K562 (cell line): ENCODE results near the gene CDC42BPB. TPM values are rescaled to one million over a fixed set of nuclear protein-coding genes. Genes with fewer than 3 reads are reported as not detected.

ENCODE experiments used
- ATAC-seq: fragments of 200-7000 bp; cut with Tn5 transposase; 3 replicates; pipeline ENCODE4 v1.9.1; 2020; ENCODE audit warnings: moderate library complexity
- BruUV-seq: library from RNA; stranded (reverse); fragments of 400-500 nt; replicated peaks from 2 replicates; lab custom pipeline; 2021; lab: Mats Ljungman, UMichigan
- CTCF ChIA-PET: fragments of 300-600 bp; formaldehyde crosslinking; extraction: SDS; loops from one replicate; lab custom pipeline; 2021; ENCODE audit warnings: low intra/inter-chr PET ratio; lab: Yijun Ruan, JAX
- POLR2A ChIA-PET: fragments of 300-600, 350-650 bp; sonication (Branson Sonifier 250); formaldehyde crosslinking; extraction: SDS; loops from one replicate; lab custom pipeline; 2021; ENCODE audit warnings: antibody characterized with exemption, inconsistent platforms; lab: Yijun Ruan, JAX
- DNase-seq, 4 experiments: peaks; one replicate each; pipeline versions ENCODE4 v3.0.0 to v3.0.0-alpha.2; 2011 to 2018; ENCODE audit warnings: low spot score in 3 of 4, mixed read lengths in 3 of 4; ENCODE audit errors: extremely low read depth in 1 of 4
- FAIRE-seq: peaks from 2 replicates; lab custom pipeline; 2011; peaks lifted over from hg19 to GRCh38; lab: Jason Lieb, UNC
- H2AFZ ChIP-seq: 2 replicates; pipeline ENCODE4 v1.6.0; 2011; ENCODE audit warnings: low read depth, low read length, control low read depth, inconsistent platforms
- H3K27ac ChIP-seq: fragments of 200-600 bp; 3 replicates; pipeline ENCODE4 v1.8.0; 2011; ENCODE audit warnings: low read depth, mild to moderate bottlenecking, control low read depth, inconsistent platforms, low read length, moderate library complexity, mixed read lengths; ENCODE audit errors: extremely low read depth
- H3K27me3 ChIP-seq, 2 experiments: fragments of 300-600 bp in 1 of 2; 2 replicates in 1 of 2; 3 replicates in 1 of 2; pipeline versions ENCODE4 v1.6.0 to v1.8.0; 2011; ENCODE audit warnings: inconsistent platforms in 2 of 2, low read length in 2 of 2, mild to moderate bottlenecking in 1 of 2, mixed read lengths in 1 of 2, moderate library complexity in 1 of 2; ENCODE audit not compliant: control insufficient read depth in 2 of 2, insufficient read depth in 2 of 2
- H3K36me3 ChIP-seq: fragments of 300-600 bp; 3 replicates; pipeline ENCODE4 v1.8.0; 2011; ENCODE audit warnings: mild to moderate bottlenecking, low read length, inconsistent platforms; ENCODE audit not compliant: control insufficient read depth, insufficient read depth
- H3K4me1 ChIP-seq, 2 experiments: fragments of 200-600 bp in 1 of 2; replicated peaks in 1 of 2; 2 replicates in 1 of 2; 3 replicates in 1 of 2; pipeline versions ENCODE4 v1.5.1 to v1.8.0; 2011; ENCODE audit warnings: inconsistent platforms in 2 of 2, low read length in 2 of 2, mild to moderate bottlenecking in 1 of 2, mixed read lengths in 1 of 2, moderate library complexity in 1 of 2; ENCODE audit not compliant: control insufficient read depth in 2 of 2, insufficient read depth in 2 of 2
- H3K4me2 ChIP-seq: 2 replicates; pipeline ENCODE4 v1.6.1; 2011; ENCODE audit warnings: low read length, control low read depth, inconsistent platforms, mixed read lengths; ENCODE audit not compliant: insufficient read depth
- H3K4me3 ChIP-seq: fragments of 200-600 bp; sonication (generic), shearing (Covaris generic); 2 replicates; pipeline ENCODE4 v1.5.1; 2016; ENCODE audit warnings: control low read depth, inconsistent platforms
- H3K79me2 ChIP-seq: fragments of 200-600 bp; 3 replicates; pipeline ENCODE4 v1.8.0; 2011; ENCODE audit warnings: low read length, inconsistent platforms; ENCODE audit not compliant: control insufficient read depth, insufficient read depth
- H3K9ac ChIP-seq, 2 experiments: 2 replicates each; pipeline versions ENCODE4 v1.6.0 to v1.6.1; 2011; ENCODE audit warnings: low read depth in 2 of 2, low read length in 2 of 2, control low read depth in 1 of 2, inconsistent platforms in 1 of 2, mild to moderate bottlenecking in 1 of 2, mixed read lengths in 1 of 2; ENCODE audit not compliant: insufficient read depth in 1 of 2
- H3K9me1 ChIP-seq: one replicate; pipeline ENCODE4 v1.6.0; 2011; ENCODE audit warnings: inconsistent platforms, mild to moderate bottlenecking, low read length, moderate library complexity; ENCODE audit not compliant: control insufficient read depth, insufficient read depth
- H3K9me3 ChIP-seq: replicated peaks from 2 replicates; pipeline ENCODE4 v1.5.1; 2011; ENCODE audit warnings: low read depth, low read length, inconsistent platforms; ENCODE audit not compliant: control insufficient read depth, insufficient read depth
- H4K20me1 ChIP-seq: replicated peaks from 2 replicates; pipeline ENCODE4 v1.6.1; 2011; ENCODE audit warnings: low read length, inconsistent platforms, mixed read lengths; ENCODE audit not compliant: control insufficient read depth, insufficient read depth
- CXXC5 ChIP-seq: fragments of 250-450 bp; sonication (Bioruptor Pico); IDR thresholded peaks from 2 replicates; pipeline ENCODE4 v1.8.0; 2022; ENCODE audit warnings: inconsistent platforms, mild to moderate bottlenecking, moderate library complexity
- E4F1 ChIP-seq: fragments of 250-450 bp; sonication (Bioruptor Pico); IDR thresholded peaks from 2 replicates; pipeline ENCODE4 v1.5.0; 2021; ENCODE audit warnings: mild to moderate bottlenecking, borderline replicate concordance
- TAF7 ChIP-seq: fragments of 450-650 bp; IDR thresholded peaks from 2 replicates; pipeline ENCODE4 v1.6.1; 2016; ENCODE audit warnings: missing genetic modification characterization, missing compliant biosample characterization
- WGBS: fragments of 100-300 bp; shearing (Covaris generic); methylation state at CpG from one replicate; pipeline ENCODE4 v1.1.6; 2016; ENCODE audit warnings: low coverage, mixed read lengths; ENCODE audit not compliant: insufficient coverage; ENCODE audit errors: missing lambda C conversion rate; 5-methylcytosine and 5-hydroxymethylcytosine counted together
- in situ Hi-C: fragments of 300-500 bp; cut with MboI; formaldehyde crosslinking; loops from 4 replicates; pipeline ENCODE4 v1.15.0; 2018; ENCODE audit warnings: inconsistent platforms, mixed read lengths
- intact Hi-C: fragments of 100-400 bp; cut with micrococcal nuclease; formaldehyde crosslinking; loops from 2 replicates; pipeline ENCODE4 v1.14.2; 2022
- polyA plus RNA-seq, 8 experiments: library from polyadenylated mRNA; depleted of rRNA in 4 of 8; stranded (reverse) in 5 of 8; unstranded in 3 of 8; fragments of >200 nt; fragmentation: Nextera tagmentation in 2 of 8; fragmentation: Illumina TruSeq in 1 of 8; extraction: Ambion mirVana in 2 of 8; extraction: Trizol in 1 of 8; gene quantifications; 2 replicates each; pipeline versions ENCODE4 v1.2.1 to v1.2.3, GENCODE V29; 2011 to 2014; ENCODE audit warnings: inconsistent platforms in 1 of 8, missing spikeins in 1 of 8
- total RNA-seq, 7 experiments: library from RNA; depleted of rRNA in 6 of 7; stranded (reverse); fragments of >200 nt in 6 of 7; fragmentation: Illumina TruSeq in 2 of 7; extraction: Trizol in 2 of 7; gene quantifications; 2 replicates each; pipeline versions ENCODE4 v1.2.1 to v1.2.3, GENCODE V29; 2011 to 2021; ENCODE audit warnings: low replicate concordance in 1 of 7
- TF ChIP-seq, protein P1 (sequence below), 2 experiments: fragments of 450-650 bp in 1 of 2; sonication (generic) in 1 of 2; formaldehyde crosslinking in 1 of 2; IDR thresholded peaks in 1 of 2; conservative IDR thresholded peaks in 1 of 2; 2 replicates each; pipeline versions ENCODE4 v1.6.1 to v1.8.1; 2016 to 2023; ENCODE audit warnings: mild to moderate bottlenecking in 2 of 2, moderate library complexity in 2 of 2, inconsistent platforms in 1 of 2, missing genetic modification reagents in 1 of 2

The CDC42BPB gene
- total and polyA plus RNA-seq, 9 of the 15 experiments (the other 6 are each of a cell fraction or from before 2014, with no cell fraction given): 0.07 to 24.3 (median 12.6) TPM

DNA sequence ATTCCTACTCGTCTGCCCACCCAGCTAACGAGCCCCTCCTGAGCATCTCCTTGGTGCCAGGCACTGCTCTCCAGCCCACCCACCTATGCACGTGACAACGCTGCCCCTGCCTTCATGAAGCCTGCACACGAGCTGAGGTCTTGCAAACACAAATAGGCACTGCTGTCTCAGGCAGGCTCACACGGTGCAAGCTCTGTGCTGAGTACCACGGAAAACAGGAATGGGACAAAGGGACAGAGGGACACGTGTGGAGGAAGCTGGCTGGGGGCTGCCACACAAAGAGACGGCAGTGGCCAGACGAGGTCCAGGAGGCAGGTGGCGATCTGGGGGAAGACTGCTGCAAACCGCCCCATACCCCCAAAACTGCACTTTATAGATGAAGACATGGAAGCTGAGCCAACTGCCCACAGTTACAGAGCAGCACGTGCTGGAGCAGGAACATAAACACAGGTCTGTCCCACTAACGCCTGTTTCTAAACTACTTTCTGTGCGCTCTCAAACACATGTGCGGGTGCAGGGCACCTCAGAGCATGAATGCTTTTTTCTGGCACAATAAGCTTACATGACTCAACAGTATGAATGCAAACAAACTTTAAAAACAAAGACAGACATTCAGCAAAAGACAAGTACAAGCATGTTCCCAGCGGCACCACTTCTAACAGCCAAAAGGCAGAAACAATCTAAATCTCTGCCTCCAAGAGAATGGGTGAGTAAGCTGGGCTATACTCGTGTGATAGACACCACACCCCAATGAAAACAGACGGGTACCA is 70.4 kb downstream of the CDC42BPB start (continued):
- TF ChIP-seq, protein P1, sequence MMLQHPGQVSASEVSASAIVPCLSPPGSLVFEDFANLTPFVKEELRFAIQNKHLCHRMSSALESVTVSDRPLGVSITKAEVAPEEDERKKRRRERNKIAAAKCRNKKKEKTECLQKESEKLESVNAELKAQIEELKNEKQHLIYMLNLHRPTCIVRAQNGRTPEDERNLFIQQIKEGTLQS (IDR thresholded peaks at IDR 0.05): no peak
- TF ChIP-seq, protein P1 (CRISPR knock-in tag; conservative IDR thresholded peaks at IDR 0.05): no peak
- no peak for TF ChIP-seq E4F1
- no peak for TF ChIP-seq CXXC5 (CRISPR knock-in tag)
- TF ChIP-seq TAF7 (tag): no peak

- Histone ChIP-seq H3K9me1 (peaks cover 3% of the 10 kb centered on the region), H3K36me3 (peaks cover 11% of the 10 kb centered on the region; the same call in 1 of the 3 replicates), H3K27ac (no peak overlapping the region), H3K79me2 (no peaks in the 10 kb centered on the region), H3K4me3 (no peak overlapping the region), H3K4me1 (no peaks in the 10 kb centered on the region), H3K9ac (no peak overlapping the region), H3K9me3 (no peaks in the 10 kb centered on the region), H2AFZ (no peak overlapping the region), H3K27me3 (no peaks in the 10 kb centered on the region), H4K20me1 (no peaks in the 10 kb centered on the region), H3K4me2 (no peak overlapping the region)
- POLR2A ChIA-PET: no interaction called here
- DNase-seq (no peak), ATAC-seq (no peak), FAIRE-seq (no peak)
- intact Hi-C loops (no loop called here), in situ Hi-C loops (no loop called here)
- 79% methylated on average over 10 of the region's 10 CpGs for WGBS
- no TSS peak for BruUV-seq
- CTCF ChIA-PET: no interaction called here
- no peak for TF ChIP-seq CXXC5 (CRISPR knock-in tag)
Measured at GRCh38 chr14:102985665-102986064, 71.7 kb downstream of the CDC42BPB start.
